ENCODE measurements around the gene ICAM3. TPM values are rescaled to one million over a fixed set of nuclear protein-coding genes. Genes with fewer than 3 reads are reported as not detected.

Gene ICAM3
- total and polyA plus RNA-seq, 10 of the 15 experiments (the other 5 are each of a cell fraction or from before 2014, with no cell fraction given): 5.5 to 152 (median 90.7) TPM

GRCh38 chr19:10339380-10339960 lies at the start of gene ICAM3 (continued):
- TF ChIP-seq SP1 (IDR thresholded peaks at IDR 0.05; ENCODE audit: low read depth, low read length) (peak; percentile 25), MAX (IDR thresholded peaks at IDR 0.05; ENCODE audit: low read depth, low read length) (peak; percentile 58; the same call in 1 of the 2 replicates), TCF12 (IDR thresholded peaks at IDR 0.05; ENCODE audit: low read depth, low read length) (0 out of 2 replicates have a peak, but pooled peaks have one; percentile 7), EP300 (IDR thresholded peaks at IDR 0.05; ENCODE audit: borderline replicate concordance in 1 of 2, control insufficient read depth in 1 of 2, low read depth in 2 of 2, low read length in 2 of 2) (no peak), MXI1 (IDR thresholded peaks at IDR 0.05; ENCODE audit: low read depth, low read length) (peak; percentile 42; the same call in 1 of the 2 replicates), RAD51 (IDR thresholded peaks at IDR 0.05) (no peak), ZSCAN29 (IDR thresholded peaks at IDR 0.05) (no peak), CBX5 (IDR thresholded peaks at IDR 0.05; ENCODE audit: low read depth) (no peak), KAT2A (conservative IDR thresholded peaks at IDR 0.05; ENCODE audit: control insufficient read depth, low read depth, low read length) (no peak), POLR2AphosphoS2 (IDR thresholded peaks at IDR 0.05; ENCODE audit: low read depth, low read length) (0 out of 2 replicates have a peak, but pooled peaks have one; percentile 40), USF1 (IDR thresholded peaks at IDR 0.05; ENCODE audit: borderline replicate concordance, extremely low read length, insufficient read depth, low read depth, low read length) (no peak), NR2C1 (IDR thresholded peaks at IDR 0.05) (no peak), PAX5 (IDR thresholded peaks at IDR 0.05; ENCODE audit: borderline replicate concordance, low read depth, low read length) (peak; percentile 45; the same call in 1 of the 2 replicates), HSF1 (IDR thresholded peaks at IDR 0.05; ENCODE audit: low read depth, low read length) (no peak), IKZF1 (conservative IDR thresholded peaks at IDR 0.05) (peak; percentile 52; the same call in 1 of the 2 replicates), E2F4 (IDR thresholded peaks at IDR 0.05; ENCODE audit: low read depth, low read length) (no peak), BCL3 (IDR thresholded peaks at IDR 0.05; ENCODE audit: borderline replicate concordance, insufficient read depth, low read depth, low read length, poor library complexity, severe bottlenecking) (peak; percentile 49), ZBTB40 (IDR thresholded peaks at IDR 0.05; ENCODE audit: borderline replicate concordance) (no peak)
